ENCODE measurements around the gene ARID1B. TPM values are rescaled to one million over a fixed set of nuclear protein-coding genes. Genes with fewer than 3 reads are reported as not detected.

The ARID1B gene
- total RNA-seq, 2 donors from 2014 or later = 43.9 to 44.6 TPM

DNA sequence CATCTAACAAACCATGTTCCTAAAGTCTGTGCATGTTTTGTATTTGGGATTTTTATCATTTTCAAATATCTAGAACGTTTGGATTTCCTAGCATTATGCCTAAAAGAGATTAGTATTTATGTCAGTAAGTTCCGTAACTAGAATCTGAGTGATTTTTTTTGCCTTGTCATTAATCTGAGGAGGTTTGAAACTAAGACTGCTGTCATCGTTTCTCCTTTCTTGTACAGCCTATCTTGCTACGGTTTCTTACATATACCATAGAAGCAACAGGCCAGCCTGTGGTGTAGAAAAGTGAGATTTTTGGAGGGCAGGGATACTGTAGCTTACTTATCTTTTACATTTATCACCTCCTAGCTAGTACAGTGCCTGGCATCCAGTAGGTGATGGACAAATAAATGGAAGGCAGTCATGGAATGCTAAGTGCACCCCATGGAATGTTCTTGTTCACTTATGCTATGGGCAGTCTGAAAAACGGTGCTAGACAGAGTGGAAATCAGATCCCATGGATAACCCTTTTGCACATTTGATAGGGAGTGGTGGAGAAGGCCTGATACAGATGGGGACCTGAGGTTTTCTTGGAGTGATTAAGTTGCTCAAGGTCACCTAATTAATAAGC lies 93.9 kb downstream of the ARID1B start:
- H3K27ac ChIP-seq = no peak overlapping the region
- H3K4me3 ChIP-seq = no peak overlapping the region
- peaks cover 0 to 31% of the 10 kb centered on the region in 2 donors for H3K4me1 ChIP-seq
- H3K36me3 ChIP-seq = no peaks in the 10 kb centered on the region
- TF ChIP-seq, protein P1, sequence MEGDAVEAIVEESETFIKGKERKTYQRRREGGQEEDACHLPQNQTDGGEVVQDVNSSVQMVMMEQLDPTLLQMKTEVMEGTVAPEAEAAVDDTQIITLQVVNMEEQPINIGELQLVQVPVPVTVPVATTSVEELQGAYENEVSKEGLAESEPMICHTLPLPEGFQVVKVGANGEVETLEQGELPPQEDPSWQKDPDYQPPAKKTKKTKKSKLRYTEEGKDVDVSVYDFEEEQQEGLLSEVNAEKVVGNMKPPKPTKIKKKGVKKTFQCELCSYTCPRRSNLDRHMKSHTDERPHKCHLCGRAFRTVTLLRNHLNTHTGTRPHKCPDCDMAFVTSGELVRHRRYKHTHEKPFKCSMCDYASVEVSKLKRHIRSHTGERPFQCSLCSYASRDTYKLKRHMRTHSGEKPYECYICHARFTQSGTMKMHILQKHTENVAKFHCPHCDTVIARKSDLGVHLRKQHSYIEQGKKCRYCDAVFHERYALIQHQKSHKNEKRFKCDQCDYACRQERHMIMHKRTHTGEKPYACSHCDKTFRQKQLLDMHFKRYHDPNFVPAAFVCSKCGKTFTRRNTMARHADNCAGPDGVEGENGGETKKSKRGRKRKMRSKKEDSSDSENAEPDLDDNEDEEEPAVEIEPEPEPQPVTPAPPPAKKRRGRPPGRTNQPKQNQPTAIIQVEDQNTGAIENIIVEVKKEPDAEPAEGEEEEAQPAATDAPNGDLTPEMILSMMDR (IDR thresholded peaks at IDR 0.05) = no peak
- no peaks in the 10 kb centered on the region for H3K9me3 ChIP-seq
- H3K27me3 ChIP-seq = no peaks in the 10 kb centered on the region
- DNase-seq (ENCODE audit: low spot score) = no peak

DNA sequence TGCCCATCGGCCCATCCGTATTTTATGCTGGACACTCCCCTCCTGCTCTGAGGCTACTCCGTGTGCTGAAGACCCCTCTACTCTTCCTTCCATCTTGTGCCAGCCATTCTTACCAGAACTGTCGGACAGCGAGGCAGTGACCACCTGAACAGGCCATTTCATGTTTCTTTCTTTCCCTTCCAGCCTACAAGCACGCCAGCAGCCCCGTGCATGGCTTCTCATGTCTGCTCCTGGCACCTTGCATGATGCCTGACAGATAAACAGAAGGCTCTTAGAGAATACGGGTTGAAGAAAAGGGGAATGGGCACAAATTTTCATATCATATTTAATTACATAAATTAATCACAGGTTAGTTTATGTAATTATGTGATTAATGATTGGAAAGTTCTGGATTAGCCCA lies 95.7 kb downstream of the ARID1B start:
- H3K4me3 ChIP-seq = no peak overlapping the region
- TF ChIP-seq, protein P1 (IDR thresholded peaks at IDR 0.05) = no peak
- no peaks in the 10 kb centered on the region for H3K36me3 ChIP-seq
- no peak for DNase-seq (ENCODE audit: low spot score)
- H3K27me3 ChIP-seq = no peaks in the 10 kb centered on the region
- no peaks in the 10 kb centered on the region for H3K9me3 ChIP-seq
- H3K4me1 ChIP-seq = peaks cover 0 to 35% of the 10 kb centered on the region in 2 donors
- no peak overlapping the region for H3K27ac ChIP-seq

DNA sequence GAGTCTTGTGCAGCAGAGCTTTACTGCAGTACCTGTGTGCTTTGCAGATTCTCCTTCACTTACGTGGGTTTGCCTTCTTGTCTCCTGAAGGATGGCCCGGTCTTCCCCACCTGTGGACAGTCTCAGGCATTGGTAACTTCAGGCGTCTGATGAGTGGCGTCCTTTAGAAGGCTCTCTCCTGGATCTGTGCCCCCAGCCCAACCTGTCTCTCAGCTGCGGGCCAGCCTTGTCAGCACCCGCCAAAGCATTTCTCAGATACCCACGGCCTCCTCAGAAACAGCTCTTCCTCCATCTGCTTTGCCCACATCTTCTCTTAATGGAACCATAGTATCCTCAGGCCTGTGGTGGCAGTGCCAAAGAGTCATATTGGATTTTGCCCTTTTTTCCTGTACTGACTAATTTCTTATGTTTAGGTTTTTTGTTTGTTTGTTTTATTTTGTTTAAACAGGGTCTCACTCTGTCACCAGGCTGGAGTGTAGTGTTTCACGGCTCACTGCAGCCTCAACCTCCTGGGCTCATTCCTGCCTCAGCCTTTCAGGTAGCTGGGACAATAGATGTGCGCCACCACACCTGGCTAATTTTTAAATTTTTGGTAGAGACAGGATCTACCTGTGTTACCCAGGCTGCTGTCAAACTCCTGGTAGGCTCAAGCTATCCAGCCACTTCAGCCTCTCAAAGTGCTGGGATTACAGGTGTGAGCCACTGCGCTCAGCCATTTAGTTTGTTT lies 96.6 kb downstream of the ARID1B start:
- no peak overlapping the region for H3K4me3 ChIP-seq
- TF ChIP-seq, protein P1 (IDR thresholded peaks at IDR 0.05) = no peak
- no peak overlapping the region for H3K27ac ChIP-seq
- no peak for DNase-seq (ENCODE audit: low spot score)
- H3K36me3 ChIP-seq = no peaks in the 10 kb centered on the region
- H3K9me3 ChIP-seq = no peaks in the 10 kb centered on the region
- no peaks in the 10 kb centered on the region for H3K27me3 ChIP-seq
- peaks cover 0 to 43% of the 10 kb centered on the region in 2 donors for H3K4me1 ChIP-seq

DNA sequence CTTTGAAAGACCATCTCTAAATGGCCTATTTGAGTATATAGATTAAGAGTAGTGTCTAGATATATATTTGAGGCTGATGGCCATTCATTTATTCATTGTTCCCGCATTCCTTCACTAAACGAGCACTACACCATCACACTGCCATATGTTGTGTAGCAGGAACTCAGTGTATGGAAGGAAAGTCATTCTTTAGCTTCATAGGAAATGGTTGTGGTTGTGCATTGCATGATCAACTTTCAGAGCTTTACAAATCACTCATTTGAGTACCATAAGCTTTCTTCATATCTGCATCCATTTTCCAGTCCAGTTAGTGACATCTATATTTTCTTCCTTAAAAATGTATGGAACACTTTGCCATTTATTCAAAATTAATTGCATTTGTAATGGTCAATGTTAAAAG lies 97.9 kb downstream of the ARID1B start:
- Histone ChIP-seq H3K9me3 (no peaks in the 10 kb centered on the region), H3K4me1 (peaks cover 0 to 51% of the 10 kb centered on the region in 2 donors), H3K27ac (no peak overlapping the region), H3K4me3 (no peak overlapping the region), H3K36me3 (no peaks in the 10 kb centered on the region), H3K27me3 (no peaks in the 10 kb centered on the region)
- DNase-seq (ENCODE audit: low spot score) = no peak
- TF ChIP-seq, protein P1 (IDR thresholded peaks at IDR 0.05) = no peak

DNA sequence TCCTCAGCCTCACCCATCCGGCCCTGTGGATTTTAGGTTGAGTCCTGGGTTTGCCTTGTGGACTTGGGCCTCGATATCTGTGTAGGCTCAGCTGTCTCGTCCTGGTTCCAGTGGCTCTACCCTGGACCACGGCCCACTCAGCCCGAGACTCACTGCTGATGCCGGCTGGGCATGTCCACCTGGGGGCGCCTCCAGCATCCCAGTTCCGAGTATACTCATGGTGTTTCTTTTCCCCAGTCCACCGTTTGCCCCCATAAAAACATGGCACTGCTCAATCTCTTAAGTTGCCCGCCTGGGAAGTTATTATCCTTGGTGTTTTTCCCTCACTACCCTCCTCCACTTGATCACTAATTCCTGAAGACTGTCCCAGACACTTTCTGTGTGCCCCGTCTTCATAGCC lies 99.1 kb downstream of the ARID1B start:
- Histone ChIP-seq H3K27me3 (no peaks in the 10 kb centered on the region), H3K4me3 (no peak overlapping the region), H3K9me3 (no peaks in the 10 kb centered on the region), H3K36me3 (no peaks in the 10 kb centered on the region), H3K27ac (no peak overlapping the region), H3K4me1 (peaks cover 0 to 48% of the 10 kb centered on the region in 2 donors)
- TF ChIP-seq, protein P1 (IDR thresholded peaks at IDR 0.05) = peak; percentile 20 to 50
- DNase-seq (ENCODE audit: low spot score) = no peak
